ENCODE results near the gene UNC5C. TPM values are rescaled to one million over a fixed set of nuclear protein-coding genes. Genes with fewer than 3 reads are reported as not detected.

Gene UNC5C
- total RNA-seq (2022; extraction: Qiagen RNA extraction): 0.02 TPM in 1 of 5 replicates, not detected in the others

DNA sequence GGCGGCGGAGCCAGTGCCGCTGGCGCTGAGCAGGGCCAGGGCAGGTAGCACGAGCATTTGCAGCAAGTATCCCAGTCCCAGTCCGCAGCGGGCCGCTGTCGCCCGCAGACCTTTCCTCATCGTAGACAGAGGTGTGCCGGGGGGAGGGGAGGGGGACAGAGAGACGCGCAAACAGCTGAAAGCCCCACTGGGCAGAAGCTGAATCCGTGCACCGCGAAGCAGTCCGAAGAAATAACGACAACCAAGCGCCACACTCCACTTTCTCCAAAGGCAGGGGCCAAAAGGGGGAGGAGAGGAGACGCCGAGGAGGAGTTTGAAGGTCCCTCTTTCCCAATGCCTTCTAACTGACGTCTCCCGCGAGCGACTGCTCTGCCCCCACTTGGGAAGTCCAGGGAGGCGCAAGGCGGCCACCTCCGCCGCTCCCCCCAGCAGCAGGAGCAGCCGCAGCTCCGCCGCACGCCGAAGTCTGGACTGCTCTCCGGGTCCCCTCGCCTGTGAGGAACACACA lies at the start of gene UNC5C:
Gene UNC5C (minus strand): TSS at position 236 of the 508 bp plus-strand sequence.

Data from A549 treated with Hydrocortisone at 1 μM for 4 hours (cell line).